Measurements from ENCODE around the gene HABP4.

- TF ChIP-seq CTCF (IDR thresholded peaks at IDR 0.05) (no peak), POLR2A (IDR thresholded peaks at IDR 0.05) (no peak)
Measured at GRCh38 chr9:96447406-96447805, 2.6 kb upstream of the HABP4 start.

Data from heart left ventricle (tissue), 13 donors.